GM12891 (cell line): Measurements from ENCODE around the gene GPC6.

Experiments used
- POLR2AphosphoS5 ChIP-seq: IDR thresholded peaks from 2 replicates; pipeline ENCODE4 v1.6.1; 2011; ENCODE audit warnings: low read depth, low read length, control low read depth
- TAF1 ChIP-seq: IDR thresholded peaks from 2 replicates; pipeline ENCODE4 v1.6.1; 2011; ENCODE audit warnings: low read depth, low read length, control low read depth

- TF ChIP-seq POLR2AphosphoS5, result no peak
- no peak for TF ChIP-seq TAF1
These were observed 142.1 kb downstream of the GPC6 start for GRCh38 chr13:93368718-93369117.
